Neural progenitor cell (in vitro differentiated cells): ENCODE data around the gene UBAC1. TPM values are rescaled to one million over a fixed set of nuclear protein-coding genes. Genes with fewer than 3 reads are reported as not detected.
A peak's percentile ranks its signal among the peaks of the same experiment; 100 is the strongest.

ENCODE experiments used
- DNase-seq: peaks from one replicate; pipeline ENCODE4 v3.0.0-alpha.2; 2016; ENCODE audit warnings: low spot score
- H2AFZ ChIP-seq: fragments of 200-600 bp; sonication (generic); replicated peaks from 2 replicates; pipeline ENCODE4 v1.6.1; 2016; ENCODE audit warnings: antibody characterized with exemption
- H3F3A ChIP-seq: fragments of 200-600 bp; sonication (generic); 2 replicates; pipeline ENCODE4 v1.6.1; 2016; ENCODE audit warnings: antibody characterized with exemption, low read depth
- H3K27ac ChIP-seq: fragments of 200-600 bp; sonication (generic); 2 replicates; pipeline ENCODE4 v1.5.1; 2016; ENCODE audit warnings: mild to moderate bottlenecking
- H3K27me3 ChIP-seq: fragments of 200-600 bp; sonication (generic); 2 replicates; pipeline ENCODE4 v1.6.1; 2016; ENCODE audit warnings: mild to moderate bottlenecking, moderate library complexity
- H3K36me3 ChIP-seq: fragments of 200-600 bp; sonication (generic); 2 replicates; pipeline ENCODE4 v1.5.1; 2016
- H3K4me1 ChIP-seq: fragments of 200-600 bp; sonication (generic); 2 replicates; pipeline ENCODE4 v1.6.1; 2016; ENCODE audit warnings: mixed run types
- H3K4me2 ChIP-seq: fragments of 200-600 bp; sonication (generic); 2 replicates; pipeline ENCODE4 v1.6.1; 2016
- H3K4me3 ChIP-seq: fragments of 200-600 bp; sonication (generic); 2 replicates; pipeline ENCODE4 v1.5.1; 2016
- H3K79me2 ChIP-seq: fragments of 200-600 bp; sonication (generic); 2 replicates; pipeline ENCODE4 v1.6.1; 2016; ENCODE audit warnings: low read depth
- H3K9ac ChIP-seq: fragments of 200-600 bp; sonication (generic); 2 replicates; pipeline ENCODE4 v1.6.1; 2016
- H3K9me3 ChIP-seq: fragments of 200-600 bp; sonication (generic); 2 replicates; pipeline ENCODE4 v1.5.1; 2016; ENCODE audit warnings: low read depth
- H4K20me1 ChIP-seq: fragments of 200-600 bp; sonication (generic); 2 replicates; pipeline ENCODE4 v1.6.1; 2016; ENCODE audit warnings: low read depth
- H3K27ac Mint-ChIP-seq: 3 replicates; pipeline ENCODE4 v1.8.0; 2021; ENCODE audit warnings: mixed read lengths
- H3K27me3 Mint-ChIP-seq: 2 replicates; pipeline ENCODE4 v1.8.0; 2022; ENCODE audit warnings: low read depth, mild to moderate bottlenecking, inconsistent platforms, moderate library complexity, mixed read lengths; ENCODE audit not compliant: insufficient read depth
- H3K36me3 Mint-ChIP-seq: 3 replicates; pipeline ENCODE4 v1.8.0; 2021; ENCODE audit warnings: mixed read lengths
- H3K4me1 Mint-ChIP-seq: 3 replicates; pipeline ENCODE4 v1.8.0; 2021; ENCODE audit warnings: mixed read lengths
- H3K4me3 Mint-ChIP-seq: 3 replicates; pipeline ENCODE4 v1.8.0; 2021; ENCODE audit warnings: mild to moderate bottlenecking, moderate library complexity, mixed read lengths
- H3K9me3 Mint-ChIP-seq: 3 replicates; pipeline ENCODE4 v1.8.0; 2020; ENCODE audit warnings: mixed read lengths
- CTCF ChIP-seq: fragments of 200-600 bp; sonication (generic); IDR thresholded peaks from 2 replicates; pipeline ENCODE4 v1.5.1; 2017; ENCODE audit warnings: antibody characterized with exemption, mild to moderate bottlenecking
- EZH2 ChIP-seq: fragments of 200-600 bp; sonication (generic); IDR thresholded peaks from 2 replicates; pipeline ENCODE4 v1.6.1; 2017; ENCODE audit warnings: antibody characterized with exemption, mild to moderate bottlenecking, moderate library complexity
- EZH2phosphoT487 ChIP-seq: fragments of 200-600 bp; sonication (generic); IDR thresholded peaks from 2 replicates; pipeline ENCODE4 v1.6.1; 2017; ENCODE audit warnings: antibody characterized with exemption
- total RNA-seq: library from RNA; depleted of rRNA; stranded (reverse); fragments of >200 nt; gene quantifications from 2 replicates; pipeline ENCODE4 v1.2.3, GENCODE V29; 2015; ENCODE audit warnings: low replicate concordance

The UBAC1 gene
- total RNA-seq, 1 donor from 2014 or later = 66.0 TPM

GRCh38 chr9:135962696-135963307 is 1.6 kb upstream of the UBAC1 start:
- Mint-ChIP-seq H3K4me3 (peak overlapping the region; percentile 88), H3K27ac (peak overlapping the region; percentile 55), H3K9me3 (no peaks in the 10 kb centered on the region), H3K36me3 (no peaks in the 10 kb centered on the region), H3K4me1 (peaks cover 31% of the 10 kb centered on the region), H3K27me3 (peaks cover 12% of the 10 kb centered on the region)
- Histone ChIP-seq H3F3A (peaks cover 12% of the 10 kb centered on the region), H3K4me1 (no peaks in the 10 kb centered on the region), H3K9me3 (no peaks in the 10 kb centered on the region), H3K27ac (no peak overlapping the region), H2AFZ (no peak overlapping the region), H3K36me3 (no peaks in the 10 kb centered on the region), H3K4me2 (no peak overlapping the region), H3K79me2 (peaks cover 29% of the 10 kb centered on the region), H4K20me1 (peaks cover 26% of the 10 kb centered on the region), H3K27me3 (peaks cover 11% of the 10 kb centered on the region), H3K4me3 (no peak overlapping the region), H3K9ac (no peak overlapping the region)
- TF ChIP-seq EZH2 (no peak), EZH2phosphoT487 (no peak), CTCF (no peak)
- no peak for DNase-seq

- H3K4me3 ChIP-seq = peak overlapping the region; percentile 33
- H3K79me2 ChIP-seq = peaks cover 37% of the 10 kb centered on the region
- Mint-ChIP-seq H3K4me3 (peak overlapping the region; percentile 88), H3K4me1 (peaks cover 26% of the 10 kb centered on the region), H3K27ac (no peak overlapping the region), H3K9me3 (no peaks in the 10 kb centered on the region), H3K36me3 (no peaks in the 10 kb centered on the region), H3K27me3 (peaks cover 7% of the 10 kb centered on the region)
- peaks cover 10% of the 10 kb centered on the region for H3F3A ChIP-seq
- peak overlapping the region; percentile 70 for H3K4me2 ChIP-seq
- no peak overlapping the region for H3K27ac ChIP-seq
- H3K9ac ChIP-seq = no peak overlapping the region
- H3K27me3 ChIP-seq = peaks cover 11% of the 10 kb centered on the region
- H3K4me1 ChIP-seq = no peaks in the 10 kb centered on the region
- H2AFZ ChIP-seq = peak overlapping the region; percentile 59
- H3K9me3 ChIP-seq = no peaks in the 10 kb centered on the region
- H4K20me1 ChIP-seq = peaks cover 27% of the 10 kb centered on the region
- DNase-seq = no peak
- TF ChIP-seq EZH2 = no peak
- TF ChIP-seq CTCF = no peak
- no peak for TF ChIP-seq EZH2phosphoT487
- H3K36me3 ChIP-seq = no peaks in the 10 kb centered on the region
Measured at GRCh38 chr9:135961811-135962695, 880 bp upstream of the UBAC1 start.

GRCh38 chr9:135960411-135961276 is 529 bp downstream of the UBAC1 start:
- Histone ChIP-seq H2AFZ (peak overlapping the region; percentile 73), H3K4me1 (no peaks in the 10 kb centered on the region), H3K36me3 (no peaks in the 10 kb centered on the region), H4K20me1 (peaks cover 31% of the 10 kb centered on the region), H3K79me2 (peaks cover 50% of the 10 kb centered on the region), H3K9me3 (no peaks in the 10 kb centered on the region), H3K4me3 (peak overlapping the region; percentile 80), H3K9ac (peak overlapping the region; percentile 62), H3K27ac (no peak overlapping the region), H3K27me3 (peaks cover 11% of the 10 kb centered on the region), H3K4me2 (peak overlapping the region; percentile 98), H3F3A (peaks cover 10% of the 10 kb centered on the region)
- peak; percentile 75 for DNase-seq
- Mint-ChIP-seq H3K4me3 (peak overlapping the region; percentile 93), H3K27me3 (peaks cover 7% of the 10 kb centered on the region), H3K4me1 (peaks cover 26% of the 10 kb centered on the region), H3K9me3 (no peaks in the 10 kb centered on the region), H3K36me3 (no peaks in the 10 kb centered on the region), H3K27ac (no peak overlapping the region)
- no peak for TF ChIP-seq CTCF
- TF ChIP-seq EZH2 = no peak
- no peak for TF ChIP-seq EZH2phosphoT487
